ENCODE measurements around the gene SNX33. TPM values are rescaled to one million over a fixed set of nuclear protein-coding genes. Genes with fewer than 3 reads are reported as not detected.
"Not testable (repeated sequence)": the region's sequence is repeated elsewhere in the genome, so short reads cannot be mapped to it uniquely, and the experiment has no call there.

Gene SNX33
- total RNA-seq, 1 donor from 2014 or later, result 29.3 TPM

DNA sequence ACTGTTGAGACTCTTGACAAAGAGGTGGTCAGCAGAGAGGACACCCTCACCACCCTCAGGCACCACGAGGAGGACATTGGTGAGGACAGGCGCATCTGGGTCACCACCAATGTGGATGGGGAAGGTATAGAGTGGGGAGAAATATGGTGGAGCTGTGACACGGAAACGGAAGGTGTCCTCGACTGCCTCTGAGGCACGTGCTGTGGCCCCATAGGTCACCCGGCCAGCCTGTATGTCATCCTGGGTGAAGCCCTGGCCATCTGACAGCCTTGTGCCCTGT, 40.5 kb downstream of the SNX33 start:
- Mint-ChIP-seq H3K27ac (no peak overlapping the region), H3K27me3 (peaks cover 17% of the 10 kb centered on the region), H3K9me3 (ENCODE audit: low read depth) (no peaks in the 10 kb centered on the region), H3K4me3 (ENCODE audit: low read depth) (no peak overlapping the region), H3K36me3 (ENCODE audit: insufficient read depth) (no peaks in the 10 kb centered on the region), H3K4me1 (ENCODE audit: low read depth) (no peaks in the 10 kb centered on the region)
- TF ChIP-seq, protein P1, sequence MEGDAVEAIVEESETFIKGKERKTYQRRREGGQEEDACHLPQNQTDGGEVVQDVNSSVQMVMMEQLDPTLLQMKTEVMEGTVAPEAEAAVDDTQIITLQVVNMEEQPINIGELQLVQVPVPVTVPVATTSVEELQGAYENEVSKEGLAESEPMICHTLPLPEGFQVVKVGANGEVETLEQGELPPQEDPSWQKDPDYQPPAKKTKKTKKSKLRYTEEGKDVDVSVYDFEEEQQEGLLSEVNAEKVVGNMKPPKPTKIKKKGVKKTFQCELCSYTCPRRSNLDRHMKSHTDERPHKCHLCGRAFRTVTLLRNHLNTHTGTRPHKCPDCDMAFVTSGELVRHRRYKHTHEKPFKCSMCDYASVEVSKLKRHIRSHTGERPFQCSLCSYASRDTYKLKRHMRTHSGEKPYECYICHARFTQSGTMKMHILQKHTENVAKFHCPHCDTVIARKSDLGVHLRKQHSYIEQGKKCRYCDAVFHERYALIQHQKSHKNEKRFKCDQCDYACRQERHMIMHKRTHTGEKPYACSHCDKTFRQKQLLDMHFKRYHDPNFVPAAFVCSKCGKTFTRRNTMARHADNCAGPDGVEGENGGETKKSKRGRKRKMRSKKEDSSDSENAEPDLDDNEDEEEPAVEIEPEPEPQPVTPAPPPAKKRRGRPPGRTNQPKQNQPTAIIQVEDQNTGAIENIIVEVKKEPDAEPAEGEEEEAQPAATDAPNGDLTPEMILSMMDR (IDR thresholded peaks at IDR 0.05; ENCODE audit: unreplicated experiment), result no peak
- no peak for DNase-seq (ENCODE audit: low spot score, unreplicated experiment)

- no peaks in the 10 kb centered on the region for H3K36me3 Mint-ChIP-seq (ENCODE audit: insufficient read depth)
- TF ChIP-seq, protein P1 (IDR thresholded peaks at IDR 0.05; ENCODE audit: unreplicated experiment), result no peak
- no peaks in the 10 kb centered on the region for H3K9me3 Mint-ChIP-seq (ENCODE audit: low read depth)
- H3K4me1 Mint-ChIP-seq (ENCODE audit: low read depth), result no peaks in the 10 kb centered on the region
- H3K27ac Mint-ChIP-seq, result no peak overlapping the region
- no peak for DNase-seq (ENCODE audit: low spot score, unreplicated experiment)
- H3K27me3 Mint-ChIP-seq, result peaks cover 17% of the 10 kb centered on the region
- no peak overlapping the region for H3K4me3 Mint-ChIP-seq (ENCODE audit: low read depth)
Observed at GRCh38 chr15:75688831-75689230, 41.1 kb downstream of the SNX33 start.

DNA sequence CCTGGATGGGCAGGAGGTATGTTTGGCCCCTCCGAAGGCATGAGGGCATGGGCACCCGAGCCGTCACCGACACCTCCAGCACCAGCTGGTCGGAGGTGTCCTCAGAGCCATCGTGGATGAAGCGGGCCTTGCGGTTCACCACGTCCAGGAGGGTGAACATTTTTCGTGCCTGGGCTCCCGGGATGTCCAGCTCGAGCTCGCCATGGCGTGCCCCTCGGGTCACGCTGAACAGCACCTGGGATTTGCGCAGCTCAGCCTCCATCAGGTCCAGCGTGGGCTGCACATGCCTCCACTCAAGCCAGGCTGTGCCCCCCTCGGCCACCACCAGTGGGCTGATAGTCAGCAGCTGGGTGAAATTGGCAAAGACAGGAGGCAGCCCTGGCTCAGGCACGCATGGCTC, 41.7 kb downstream of the SNX33 start:
- H3K27me3 Mint-ChIP-seq, result peaks cover 14% of the 10 kb centered on the region
- not testable (repeated sequence) for DNase-seq (ENCODE audit: low spot score, unreplicated experiment); H3K9me3 Mint-ChIP-seq (ENCODE audit: low read depth); H3K36me3 Mint-ChIP-seq (ENCODE audit: insufficient read depth); H3K27ac Mint-ChIP-seq; H3K4me1 Mint-ChIP-seq (ENCODE audit: low read depth); H3K4me3 Mint-ChIP-seq (ENCODE audit: low read depth)

- not testable (repeated sequence) for H3K9me3 Mint-ChIP-seq (ENCODE audit: low read depth); H3K4me1 Mint-ChIP-seq (ENCODE audit: low read depth); DNase-seq (ENCODE audit: low spot score, unreplicated experiment); H3K36me3 Mint-ChIP-seq (ENCODE audit: insufficient read depth); H3K27me3 Mint-ChIP-seq; H3K27ac Mint-ChIP-seq; H3K4me3 Mint-ChIP-seq (ENCODE audit: low read depth)
Observed at GRCh38 chr15:75692311-75692710, 44.6 kb downstream of the SNX33 start.

DNA sequence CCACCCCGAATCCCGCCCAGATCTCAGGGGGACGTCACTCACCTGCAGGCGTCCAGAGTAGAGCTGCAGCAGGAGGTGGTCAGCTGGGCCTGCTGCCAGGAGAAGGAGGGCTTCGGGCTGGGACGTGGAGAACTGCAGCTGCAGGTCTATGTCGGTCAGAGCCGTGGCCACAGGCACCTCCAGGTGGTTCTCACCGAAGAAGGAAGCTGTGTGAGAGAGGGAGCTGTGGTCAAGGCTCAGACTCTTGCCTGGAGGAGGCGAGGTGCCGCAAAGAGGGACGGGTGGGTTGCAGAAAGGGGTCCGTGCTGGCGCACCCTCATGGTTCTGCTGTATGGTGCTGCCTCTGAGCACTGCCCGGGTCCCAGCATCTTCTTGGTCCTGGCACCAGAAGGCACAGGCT, 45.3 kb downstream of the SNX33 start:
- not testable (repeated sequence) for H3K9me3 Mint-ChIP-seq (ENCODE audit: low read depth); H3K27ac Mint-ChIP-seq; H3K4me3 Mint-ChIP-seq (ENCODE audit: low read depth); DNase-seq (ENCODE audit: low spot score, unreplicated experiment); H3K4me1 Mint-ChIP-seq (ENCODE audit: low read depth); H3K36me3 Mint-ChIP-seq (ENCODE audit: insufficient read depth)
- H3K27me3 Mint-ChIP-seq, result peaks cover 14% of the 10 kb centered on the region

GRCh38 chr15:75693501-75694240, 46.0 kb downstream of the SNX33 start:
- DNase-seq (ENCODE audit: low spot score, unreplicated experiment), result no peak
- Mint-ChIP-seq H3K9me3 (ENCODE audit: low read depth) (no peaks in the 10 kb centered on the region), H3K27ac (no peak overlapping the region), H3K4me1 (ENCODE audit: low read depth) (peaks cover 8% of the 10 kb centered on the region), H3K4me3 (ENCODE audit: low read depth) (no peak overlapping the region), H3K27me3 (peaks cover 14% of the 10 kb centered on the region), H3K36me3 (ENCODE audit: insufficient read depth) (no peaks in the 10 kb centered on the region)
- TF ChIP-seq, protein P1 (IDR thresholded peaks at IDR 0.05; ENCODE audit: unreplicated experiment), result no peak

Data from progenitor cell of endocrine pancreas (in vitro differentiated cells).